HEK293T (cell line): ENCODE data around the gene SCGN.

Experiments
- BHLHE40 ChIP-seq: fragments of 450-650 bp; IDR thresholded peaks from 2 replicates; pipeline ENCODE4 v1.6.1; 2016; ENCODE audit warnings: mild to moderate bottlenecking, moderate library complexity, borderline replicate concordance
- CTBP1 ChIP-seq: fragments of 450-650 bp; IDR thresholded peaks from 2 replicates; pipeline ENCODE4 v1.6.1; 2016; ENCODE audit warnings: borderline replicate concordance
- ELF4 ChIP-seq: fragments of 450-650 bp; IDR thresholded peaks from 2 replicates; pipeline ENCODE4 v1.6.1; 2017; ENCODE audit warnings: antibody characterized with exemption
- FOXA1 ChIP-seq: fragments of 450-650 bp; IDR thresholded peaks from 2 replicates; pipeline ENCODE4 v1.6.1; 2016; ENCODE audit warnings: mild to moderate bottlenecking
- FOXK2 ChIP-seq: fragments of 450-650 bp; IDR thresholded peaks from 2 replicates; pipeline ENCODE4 v1.6.1; 2016; ENCODE audit warnings: mild to moderate bottlenecking
- FOXM1 ChIP-seq: fragments of 450-650 bp; IDR thresholded peaks from 2 replicates; pipeline ENCODE4 v1.6.1; 2017; ENCODE audit warnings: mild to moderate bottlenecking, borderline replicate concordance
- LEF1 ChIP-seq: fragments of 450-650 bp; IDR thresholded peaks from 2 replicates; pipeline ENCODE4 v1.6.1; 2017; ENCODE audit warnings: mild to moderate bottlenecking, borderline replicate concordance
- NFRKB ChIP-seq: fragments of 450-650 bp; IDR thresholded peaks from 2 replicates; pipeline ENCODE4 v1.6.1; 2016; ENCODE audit warnings: mild to moderate bottlenecking, moderate library complexity
- SP1 ChIP-seq: fragments of 450-650 bp; IDR thresholded peaks from 2 replicates; pipeline ENCODE4 v1.6.1; 2017
- SUZ12 ChIP-seq: fragments of 450-650 bp; IDR thresholded peaks from 2 replicates; pipeline ENCODE4 v1.6.1; 2016; ENCODE audit warnings: mild to moderate bottlenecking
- TARDBP ChIP-seq: fragments of 450-650 bp; IDR thresholded peaks from 2 replicates; pipeline ENCODE4 v1.6.1; 2016
- ZNF384 ChIP-seq: fragments of 450-650 bp; IDR thresholded peaks from 2 replicates; pipeline ENCODE4 v1.6.1; 2016
- TF ChIP-seq, protein P1 (sequence below): fragments of 450-650 bp; IDR thresholded peaks from 2 replicates; pipeline ENCODE4 v1.6.1; 2016

DNA sequence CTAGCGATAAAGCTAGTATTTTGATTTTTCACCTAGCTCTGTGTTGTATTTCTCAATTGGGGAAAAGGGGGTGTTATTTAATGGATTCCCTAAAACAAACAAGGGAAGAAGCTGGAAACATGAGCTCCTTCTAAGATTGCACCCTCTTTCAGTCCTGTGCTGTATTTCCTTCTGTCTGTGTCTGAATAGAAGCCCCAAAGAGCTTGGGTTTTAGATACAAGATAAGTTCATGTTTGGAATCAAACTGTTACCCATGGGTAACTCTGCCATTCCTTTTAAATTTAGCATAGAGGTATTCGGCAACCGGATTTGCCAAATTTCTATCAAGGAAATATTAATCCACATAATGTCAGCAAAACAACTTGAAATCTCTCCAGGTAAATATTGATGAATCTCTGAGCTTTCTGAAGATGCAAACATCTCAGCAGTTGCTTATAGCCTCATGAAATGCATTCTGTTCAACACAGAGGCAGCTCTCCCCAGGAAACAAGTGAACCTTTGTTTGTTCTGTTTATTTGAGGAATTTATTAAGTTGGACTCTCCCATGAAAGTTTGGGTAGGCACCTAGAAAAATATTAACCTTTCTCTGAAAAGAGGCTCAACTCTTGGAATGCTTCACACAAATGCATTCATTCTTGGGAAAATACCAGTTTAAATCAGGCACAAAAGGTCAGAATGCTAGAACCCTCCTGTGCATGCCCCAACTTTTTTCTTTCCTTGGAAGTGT, 9.9 kb upstream of the SCGN start:
- TF ChIP-seq SP1 (no peak), BHLHE40 (no peak), SUZ12 (no peak), TARDBP (no peak), ZNF384 (no peak), ELF4 (no peak), FOXA1 (no peak), NFRKB (no peak), FOXK2 (no peak), LEF1 (no peak), FOXM1 (no peak), CTBP1 (no peak)
- TF ChIP-seq, protein P1, sequence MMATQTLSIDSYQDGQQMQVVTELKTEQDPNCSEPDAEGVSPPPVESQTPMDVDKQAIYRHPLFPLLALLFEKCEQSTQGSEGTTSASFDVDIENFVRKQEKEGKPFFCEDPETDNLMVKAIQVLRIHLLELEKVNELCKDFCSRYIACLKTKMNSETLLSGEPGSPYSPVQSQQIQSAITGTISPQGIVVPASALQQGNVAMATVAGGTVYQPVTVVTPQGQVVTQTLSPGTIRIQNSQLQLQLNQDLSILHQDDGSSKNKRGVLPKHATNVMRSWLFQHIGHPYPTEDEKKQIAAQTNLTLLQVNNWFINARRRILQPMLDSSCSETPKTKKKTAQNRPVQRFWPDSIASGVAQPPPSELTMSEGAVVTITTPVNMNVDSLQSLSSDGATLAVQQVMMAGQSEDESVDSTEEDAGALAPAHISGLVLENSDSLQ: no peak
